ENCODE results near the gene SLC2A3.
"Not testable (repeated sequence)": the region's sequence is repeated elsewhere in the genome, so short reads cannot be mapped to it uniquely, and the experiment has no call there.

The SLC2A3 gene

DNA sequence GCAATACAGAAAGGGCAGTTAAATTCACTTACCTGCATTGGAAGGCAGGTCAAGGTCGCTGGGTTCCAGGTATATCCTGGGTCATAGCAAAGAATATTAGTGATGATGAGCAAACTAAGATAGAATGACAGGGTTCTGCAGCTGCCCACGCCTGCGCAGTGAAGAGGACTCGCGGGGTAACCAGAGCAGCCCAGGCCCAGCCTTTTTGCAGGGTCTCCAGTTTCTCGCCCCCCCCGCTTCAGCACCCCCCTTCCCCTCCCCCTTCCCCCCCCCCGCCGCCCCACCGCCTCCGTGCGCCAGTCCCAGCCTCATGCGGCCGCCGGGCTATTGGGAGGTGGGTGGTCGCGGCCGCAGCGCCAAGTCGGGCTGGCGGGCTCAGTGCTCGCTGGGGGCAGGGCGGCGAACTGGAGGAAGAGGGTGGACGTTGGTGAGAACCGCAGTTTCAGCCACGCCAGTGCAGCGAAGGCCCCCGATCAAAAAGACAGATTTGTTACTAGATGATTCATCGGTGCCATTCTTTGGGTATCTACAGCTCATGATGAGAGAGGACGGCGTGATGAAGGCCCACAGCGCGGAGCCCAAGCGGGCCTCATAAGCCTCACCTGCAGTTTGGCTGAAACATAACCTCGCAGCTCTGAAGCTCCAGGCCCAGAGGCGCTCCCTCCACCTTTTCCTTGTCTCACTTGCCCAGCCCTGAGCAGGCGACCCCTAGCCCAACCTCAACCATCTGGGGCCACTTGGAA, 20.2 kb downstream of the SLC2A3 start:
- no peak for FAIRE-seq

DNA sequence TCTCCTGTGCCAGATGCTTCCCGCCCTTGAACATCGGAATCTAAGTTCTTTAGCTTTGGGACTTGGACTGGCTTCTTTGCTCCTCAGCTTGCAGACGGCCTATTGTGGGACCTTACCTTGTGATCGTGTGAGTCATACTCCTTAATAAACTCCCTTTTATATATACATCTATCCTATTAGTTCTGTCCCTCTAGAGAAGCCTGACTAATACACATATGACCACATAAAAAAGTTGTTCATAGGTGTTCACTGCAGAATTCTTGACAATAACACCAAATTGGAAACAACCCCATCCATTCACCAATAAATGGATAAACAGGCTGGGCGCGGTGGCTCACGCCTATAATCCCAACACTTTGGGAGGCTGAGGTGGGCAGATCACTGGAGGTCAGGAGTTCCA, 25.9 kb downstream of the SLC2A3 start:
- not testable (repeated sequence) for FAIRE-seq

DNA sequence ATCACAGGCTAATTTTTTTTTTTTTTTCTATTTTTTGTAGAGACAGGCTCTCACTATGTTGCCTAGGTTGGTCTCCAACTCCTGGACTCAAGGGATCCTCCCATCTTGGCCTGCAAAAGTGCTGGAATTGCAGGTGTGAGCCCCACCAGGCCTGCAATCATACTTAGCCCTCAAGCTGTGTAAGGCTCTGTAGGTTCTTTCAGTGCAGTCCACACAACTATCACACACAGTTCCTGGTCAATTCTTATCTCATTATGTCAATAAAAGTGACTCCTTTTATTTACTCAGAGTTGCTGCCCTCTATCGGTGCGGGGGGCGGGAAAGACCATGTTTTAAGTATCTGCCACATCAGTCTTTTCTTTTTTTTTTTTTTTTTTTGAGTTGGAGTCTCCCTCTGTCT, 29.0 kb downstream of the SLC2A3 start:
- FAIRE-seq, result no peak

DNA sequence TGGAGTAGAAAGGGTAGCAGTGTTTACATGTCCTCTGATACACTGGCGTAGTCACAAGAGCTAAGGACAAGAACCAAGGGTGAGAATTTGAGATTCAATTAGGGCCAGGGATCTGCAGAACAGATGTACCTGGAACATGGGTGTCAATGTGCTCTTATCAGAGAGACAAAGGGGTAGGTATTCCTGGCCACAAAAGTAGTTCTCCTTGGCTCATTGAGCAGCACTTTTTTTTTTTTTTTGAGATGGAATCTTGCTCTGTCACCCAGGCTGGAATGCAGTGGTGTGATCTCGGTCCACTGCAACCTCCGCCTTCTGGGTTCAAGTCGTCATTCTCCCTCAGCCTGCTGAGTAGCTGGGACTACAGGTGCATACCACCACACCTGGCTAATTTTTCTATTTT, 29.7 kb downstream of the SLC2A3 start:
- not testable (repeated sequence) for FAIRE-seq

DNA sequence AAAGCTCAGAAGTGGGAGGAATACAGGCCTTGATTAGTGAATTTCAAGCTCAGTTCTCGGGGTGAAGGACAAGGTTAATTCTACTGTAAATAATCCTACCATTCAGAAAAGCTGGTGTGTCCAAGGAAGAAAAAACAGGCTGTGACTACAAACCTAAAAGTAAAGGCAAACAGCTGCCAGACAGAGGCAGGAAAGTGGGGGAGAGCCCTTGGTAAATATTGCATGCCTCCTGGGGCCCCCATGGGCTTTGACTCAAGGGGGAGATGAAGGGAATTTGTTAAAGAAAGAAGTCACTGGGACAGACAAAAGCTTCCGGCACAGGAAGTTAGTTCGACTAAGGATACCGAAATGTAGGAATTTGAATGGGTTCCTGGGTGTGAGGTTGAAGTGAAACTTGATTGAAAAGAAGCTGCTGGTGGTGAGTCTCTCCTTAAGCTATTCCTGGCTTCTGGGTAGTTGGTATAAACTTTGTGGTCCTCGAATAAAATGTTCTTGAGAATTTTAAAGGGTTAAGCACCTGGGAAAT, 30.3 kb downstream of the SLC2A3 start:
- not testable (repeated sequence) for FAIRE-seq

DNA sequence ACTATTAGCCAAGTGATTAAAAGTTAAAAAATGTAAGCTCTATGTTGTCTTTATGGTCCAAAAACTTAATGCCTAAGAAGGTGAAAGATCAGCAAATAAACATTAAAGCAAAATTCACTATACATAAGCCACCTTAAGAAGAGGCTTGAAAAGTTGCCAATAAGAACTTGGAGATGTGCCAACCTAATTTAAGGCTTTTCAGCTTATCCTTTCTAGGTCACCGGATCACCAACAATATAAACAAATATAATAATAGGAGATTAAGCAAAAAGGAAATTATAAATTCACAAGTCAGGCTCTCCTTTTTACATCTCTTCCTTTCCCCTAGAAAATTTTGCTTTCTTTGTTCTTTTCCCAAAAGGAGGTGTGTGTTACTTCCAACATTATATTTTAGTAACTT, 30.9 kb downstream of the SLC2A3 start:
- FAIRE-seq, result no peak

DNA sequence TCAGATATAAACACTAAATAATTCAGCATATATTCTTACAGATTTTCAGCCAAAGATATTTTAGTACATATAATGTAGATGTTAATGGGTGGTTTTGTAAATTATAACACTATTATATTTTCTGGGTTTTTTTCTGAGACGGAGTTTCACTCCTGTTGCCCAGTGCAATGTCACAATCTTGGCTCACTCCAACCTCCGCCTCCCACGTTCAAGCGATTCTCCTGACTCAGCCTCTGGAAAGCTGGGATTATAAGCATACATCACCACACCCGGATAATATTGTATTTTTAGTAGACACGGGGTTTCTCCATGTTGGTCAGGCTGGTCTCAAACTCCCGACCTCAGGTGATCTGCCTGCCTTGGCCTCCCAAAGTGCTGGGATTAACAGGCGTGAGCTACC, 33.6 kb downstream of the SLC2A3 start:
- not testable (repeated sequence) for FAIRE-seq

DNA sequence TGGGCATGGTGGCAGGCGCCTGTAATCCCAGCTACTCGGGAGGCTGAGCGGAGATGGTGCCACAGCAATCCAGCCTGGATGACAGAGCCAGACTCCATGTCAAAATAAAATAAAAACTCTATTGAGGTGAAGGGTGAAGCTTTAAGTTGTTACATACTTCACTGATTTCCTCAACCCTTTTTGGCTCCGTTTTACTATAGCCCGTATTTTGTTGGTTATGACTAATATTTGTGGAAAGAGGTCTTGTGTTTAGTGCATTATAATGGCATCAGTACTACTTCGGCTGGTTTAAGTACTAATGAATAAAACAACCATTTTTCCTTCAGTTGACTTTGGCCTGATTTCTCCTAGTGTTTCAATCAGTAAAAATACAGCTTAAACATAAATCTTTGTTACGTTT, 36.2 kb downstream of the SLC2A3 start:
- FAIRE-seq, result no peak

DNA sequence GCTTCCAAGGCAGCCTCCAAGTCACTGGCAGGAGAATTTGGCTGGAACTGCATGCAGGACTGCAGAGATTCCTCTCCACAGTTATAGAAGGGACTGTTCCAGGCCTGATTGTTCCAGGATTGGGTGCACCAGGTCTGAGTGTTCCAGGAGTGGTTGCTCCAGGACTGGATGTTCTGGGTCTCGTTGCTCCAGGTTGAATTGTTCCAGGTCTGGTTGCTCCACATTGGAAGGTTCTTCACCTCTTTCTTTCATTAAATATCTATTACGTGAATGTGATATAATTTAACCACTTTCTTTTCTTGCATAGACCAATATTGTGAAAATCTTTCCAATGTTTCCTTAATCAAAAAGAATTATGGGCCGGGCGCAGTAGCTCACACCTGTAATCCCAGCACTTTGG, 39.3 kb downstream of the SLC2A3 start:
- FAIRE-seq, result not testable (repeated sequence)

DNA sequence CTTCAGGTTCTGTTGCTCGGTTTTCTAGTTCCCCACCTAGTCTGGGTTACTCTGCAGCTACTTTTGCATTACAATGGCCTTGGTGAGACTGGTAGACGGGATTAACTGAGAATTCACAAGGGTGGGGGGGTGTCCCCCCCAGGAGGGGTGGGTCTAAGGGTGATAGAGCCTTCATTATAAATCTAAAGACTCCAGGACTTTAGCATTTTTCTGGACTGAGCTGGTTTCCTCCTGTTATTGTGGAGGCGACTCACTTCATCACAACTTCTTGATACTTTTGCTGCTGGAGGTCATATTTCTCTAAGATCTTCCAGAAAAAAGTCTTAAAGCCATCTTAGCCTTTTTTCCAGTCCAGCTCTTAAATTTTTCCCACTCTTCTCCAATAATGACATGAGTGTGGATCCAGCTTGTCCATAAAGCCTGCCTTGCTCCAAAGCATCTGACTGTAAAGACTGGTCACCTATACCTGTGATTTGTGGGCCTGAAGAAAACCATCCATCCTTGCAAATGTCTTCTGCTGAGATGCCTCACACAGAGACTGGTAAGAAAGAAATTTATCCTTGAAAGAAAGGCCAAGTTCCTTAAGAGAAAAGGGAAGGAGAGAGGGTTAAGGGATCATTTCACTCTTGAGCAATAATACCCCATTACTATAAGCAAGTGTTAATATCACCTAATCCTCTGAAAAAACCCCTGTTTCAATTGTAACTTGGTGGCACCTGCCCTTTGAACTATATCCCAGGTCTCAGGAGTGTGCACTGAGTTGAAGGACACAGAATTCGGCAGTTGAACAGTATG, 43.6 kb downstream of the SLC2A3 start:
- no peak for FAIRE-seq

DNA sequence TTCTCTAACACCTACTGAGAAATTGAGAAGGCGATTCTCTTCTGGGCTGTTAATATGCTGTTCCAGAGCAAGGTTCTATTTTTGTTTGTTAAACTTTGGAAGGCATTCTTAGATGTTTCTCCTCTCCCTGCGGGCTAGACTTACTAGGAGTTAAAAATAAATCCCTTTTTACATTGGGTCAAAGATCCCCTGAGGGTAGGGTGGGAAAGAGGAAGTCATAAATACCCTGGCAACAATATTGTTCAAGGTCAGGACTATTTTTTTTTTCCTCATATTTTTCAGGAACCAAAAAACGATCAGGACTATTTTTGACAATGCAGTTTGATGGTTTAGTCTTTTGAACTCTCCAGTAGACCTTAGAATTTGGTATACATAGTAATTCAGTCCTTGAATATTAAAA, 51.3 kb downstream of the SLC2A3 start:
- FAIRE-seq, result no peak

DNA sequence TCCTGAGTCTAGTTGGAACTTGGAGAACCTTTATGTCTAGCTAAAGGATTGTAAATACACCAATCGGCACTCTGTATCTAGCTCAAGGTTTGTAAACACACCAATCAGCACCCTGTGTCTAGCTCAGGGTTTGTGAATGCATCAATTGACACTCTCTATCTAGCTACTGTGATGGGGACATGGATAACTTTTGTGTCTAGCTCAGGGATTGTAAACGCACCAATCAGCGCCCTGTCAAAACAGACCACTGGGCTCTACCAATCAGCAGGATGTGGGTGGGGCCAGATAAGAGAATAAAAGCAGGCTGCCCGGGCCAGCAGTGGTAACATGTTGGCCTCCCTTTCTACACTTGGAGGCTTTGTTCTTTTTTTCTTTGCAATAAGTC, 54.3 kb downstream of the SLC2A3 start:
- FAIRE-seq, result not testable (repeated sequence)

DNA sequence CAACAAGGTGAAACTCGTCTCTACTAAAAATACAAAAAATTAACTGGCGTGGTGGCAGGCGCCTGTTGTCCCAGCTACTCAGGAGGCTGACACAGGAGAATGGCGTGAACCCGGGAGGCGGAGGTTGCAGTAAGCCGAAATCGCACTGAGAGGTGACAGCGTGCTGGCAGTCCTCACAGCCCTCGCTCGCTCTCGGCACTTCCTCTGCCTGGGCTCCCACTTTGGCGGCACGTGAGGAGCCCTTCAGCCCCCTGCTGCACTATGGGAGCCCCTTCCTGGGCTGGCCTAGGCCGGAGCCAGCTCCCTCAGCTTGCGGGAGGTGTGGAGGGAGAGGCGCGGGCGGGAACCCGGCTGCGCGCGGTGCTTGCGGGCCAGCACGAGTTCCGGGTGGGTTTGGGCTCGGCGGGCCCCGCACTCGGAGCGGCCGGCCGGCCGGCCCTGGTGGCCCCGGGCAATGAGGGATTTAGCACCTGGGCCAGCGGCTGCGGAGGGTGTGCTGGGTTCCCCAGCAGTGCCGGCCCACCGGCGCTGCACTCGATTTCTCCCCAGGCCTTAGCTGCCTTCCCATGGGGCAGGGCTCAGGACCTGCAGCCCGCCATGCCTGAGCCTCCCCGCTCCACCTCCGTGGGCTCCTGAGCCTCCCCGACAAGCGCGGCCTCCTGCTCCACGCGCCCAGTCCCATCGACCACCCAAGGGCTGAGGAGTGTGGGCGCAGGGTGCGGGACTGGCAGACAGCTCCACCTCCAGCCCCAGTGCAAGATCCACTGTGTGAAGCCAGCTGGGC, 54.8 kb downstream of the SLC2A3 start:
- FAIRE-seq, result not testable (repeated sequence)

DNA sequence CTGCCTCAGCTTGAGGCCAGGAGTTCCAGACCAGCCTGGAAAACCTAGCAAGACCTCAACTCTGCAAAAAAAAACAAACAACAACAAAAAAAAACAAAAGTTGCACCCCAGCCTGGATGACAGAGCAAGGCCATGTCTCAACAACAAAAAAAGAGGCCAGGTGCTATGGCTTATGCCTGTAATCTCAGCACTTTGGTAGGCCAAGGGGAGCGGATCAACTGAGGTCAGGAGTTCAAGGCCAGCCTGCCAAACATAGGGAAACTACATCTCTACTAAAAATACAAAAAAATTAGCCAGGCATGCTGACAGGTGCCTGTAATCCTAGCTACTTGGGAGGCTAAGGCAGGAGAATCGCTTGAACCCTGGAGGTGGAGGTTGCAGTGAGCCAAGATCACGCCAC, 56.7 kb downstream of the SLC2A3 start:
- FAIRE-seq, result no peak

DNA sequence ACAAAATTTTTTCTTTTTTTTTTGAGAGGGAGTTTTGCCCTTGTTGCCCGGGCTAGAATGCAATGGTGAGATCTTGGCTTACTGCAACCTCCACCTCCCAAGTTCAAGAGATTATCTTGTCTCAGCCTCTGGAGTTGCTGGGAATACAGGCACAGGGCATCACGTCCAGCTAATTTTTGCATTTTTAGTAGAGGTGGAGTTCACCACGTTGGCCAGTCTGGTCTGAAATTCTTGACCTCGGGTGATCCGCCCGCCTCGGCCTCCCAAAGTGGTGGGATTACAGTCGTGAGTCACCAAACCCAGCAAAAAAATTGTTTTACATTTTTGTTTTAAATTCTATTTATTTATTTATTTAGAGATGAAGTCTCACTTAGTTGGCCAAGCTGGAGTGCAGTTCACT, 58.6 kb downstream of the SLC2A3 start:
- no peak for FAIRE-seq

DNA sequence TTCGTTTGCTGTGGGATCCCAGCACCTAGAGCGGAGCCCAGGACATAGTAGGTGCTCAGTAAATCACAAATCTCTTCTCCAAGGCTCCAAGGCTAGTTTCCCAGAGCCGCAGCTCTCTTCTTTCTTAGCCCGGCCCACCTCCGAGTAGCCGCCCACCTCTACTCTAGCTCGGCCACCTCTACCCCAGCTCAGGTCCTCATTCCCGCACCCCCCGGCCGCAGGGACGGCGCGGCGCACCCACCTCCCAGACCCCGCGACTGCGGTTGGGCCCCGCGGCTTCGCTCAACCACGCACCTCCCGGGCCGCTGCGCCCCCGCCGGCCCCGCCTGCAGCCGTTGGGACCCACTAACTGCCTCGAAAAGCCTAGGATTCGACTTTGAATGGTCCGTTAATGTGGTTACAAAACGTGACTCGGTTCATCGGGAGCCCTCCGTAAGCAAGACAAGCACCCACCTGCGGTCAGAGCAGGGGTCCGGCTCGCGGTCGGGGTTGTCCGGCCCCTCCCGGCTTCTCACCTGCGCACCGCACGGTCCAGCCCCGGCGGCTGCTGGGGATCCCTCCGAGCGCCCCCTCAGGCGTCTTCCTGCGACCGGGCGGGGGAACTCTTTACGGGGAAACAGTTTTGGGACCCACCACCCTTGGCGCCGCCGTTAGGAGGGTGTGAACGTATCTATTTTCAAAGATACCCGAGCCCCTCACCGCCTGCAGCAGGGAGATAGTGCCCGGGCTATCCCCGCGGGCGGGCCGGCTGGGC, 63.2 kb downstream of the SLC2A3 start, which contains the start of gene SLC2A14:
TSS of gene SLC2A14 (minus strand) at position 350 of the 754 bp plus-strand sequence. CDS start 3,035 bp downstream, outside the sequence.
- FAIRE-seq, result no peak

DNA sequence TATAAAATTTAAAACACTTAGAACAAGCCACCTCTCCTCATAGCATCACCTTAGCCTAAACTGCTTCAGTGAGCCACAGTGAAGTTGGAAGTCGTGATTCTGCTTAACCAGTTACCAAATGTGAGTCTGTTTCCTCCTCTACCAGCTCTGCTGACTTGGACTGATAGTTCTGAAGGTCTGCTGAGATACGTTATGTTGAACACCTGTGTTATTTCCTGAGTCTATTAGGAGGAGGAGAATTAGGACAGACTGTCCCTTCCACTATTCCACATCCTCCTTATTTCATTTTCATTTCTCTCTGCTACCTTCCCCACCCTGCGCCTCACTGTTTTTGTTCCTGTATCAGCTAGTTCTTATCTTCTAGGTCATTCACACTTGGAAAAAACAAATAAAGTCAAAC, 65.7 kb downstream of the SLC2A3 start:
- no peak for FAIRE-seq
